Right atrium auricular region (tissue), 2 donors: ENCODE results near the gene ENTPD6. TPM values are rescaled to one million over a fixed set of nuclear protein-coding genes. Genes with fewer than 3 reads are reported as not detected.
"Not testable (repeated sequence)": the region's sequence is repeated elsewhere in the genome, so short reads cannot be mapped to it uniquely, and the experiment has no call there.

Source experiments
- DNase-seq: peaks from one replicate; pipeline ENCODE4 v3.0.0-alpha.2; 2019; ENCODE audit warnings: low spot score
- H3K27ac ChIP-seq, 2 donors: fragments of 200-600 bp; sonication (generic); 1 replicate in 1 of 2; 2 replicates in 1 of 2; pipeline ENCODE4 v1.5.1; 2016 to 2019
- H3K27me3 ChIP-seq, 2 donors: fragments of 200-600 bp; sonication (generic); one replicate each; pipeline versions ENCODE4 v1.5.1 to v1.6.0; 2017 to 2019
- H3K36me3 ChIP-seq: fragments of 200-600 bp; sonication (generic); one replicate; pipeline ENCODE4 v1.5.1; 2016
- H3K4me1 ChIP-seq, 2 donors: fragments of 200-600 bp; sonication (generic); one replicate each; pipeline versions ENCODE4 v1.5.1 to v1.6.0; 2017 to 2019
- H3K4me3 ChIP-seq, 2 donors: fragments of 200-600 bp; sonication (generic); 1 replicate in 1 of 2; 2 replicates in 1 of 2; pipeline ENCODE4 v1.5.1; 2017 to 2019; ENCODE audit warnings: mild to moderate bottlenecking in 1 of 2, moderate library complexity in 1 of 2
- H3K9me3 ChIP-seq, 2 donors: fragments of 200-600 bp; sonication (generic); one replicate each; pipeline ENCODE4 v1.5.1; 2019
- CTCF ChIP-seq, 2 donors: fragments of 200-600 bp; sonication (generic); IDR thresholded peaks; one replicate each; pipeline ENCODE4 v1.5.1; 2019; ENCODE audit warnings: antibody characterized with exemption in 2 of 2
- total RNA-seq, 2 donors: library from RNA; depleted of rRNA; stranded (reverse); fragments of >200 nt; gene quantifications; one replicate each; pipeline ENCODE4 v1.1.0, GENCODE V29; 2016

Gene ENTPD6
- total RNA-seq, 2 donors from 2014 or later, result 75.9 to 116 TPM

GRCh38 chr20:25237610-25238318 lies 42.3 kb downstream of the ENTPD6 start:
- peak; percentile 95 for DNase-seq
- H3K9me3 ChIP-seq, result no peaks in the 10 kb centered on the region
- peaks cover 0 to 37% of the 10 kb centered on the region in 2 donors for H3K4me1 ChIP-seq
- peak overlapping the region; percentile 70 to 78 for H3K27ac ChIP-seq
- no peaks in the 10 kb centered on the region for H3K36me3 ChIP-seq
- no peak for TF ChIP-seq CTCF (IDR thresholded peaks at IDR 0.05)
- no peak overlapping the region for H3K4me3 ChIP-seq
- H3K27me3 ChIP-seq, result no peaks in the 10 kb centered on the region

- H3K9me3 ChIP-seq, result no peaks in the 10 kb centered on the region
- no peak for TF ChIP-seq CTCF (IDR thresholded peaks at IDR 0.05)
- H3K27me3 ChIP-seq, result no peaks in the 10 kb centered on the region
- no peak for DNase-seq
- H3K36me3 ChIP-seq, result no peaks in the 10 kb centered on the region
- H3K4me3 ChIP-seq, result no peak overlapping the region
- H3K4me1 ChIP-seq, result peaks cover 0 to 30% of the 10 kb centered on the region in 2 donors
- H3K27ac ChIP-seq, result peak overlapping the region; percentile 70 to 78
These were observed 43.0 kb downstream of the ENTPD6 start for GRCh38 chr20:25238319-25239037.

GRCh38 chr20:25239387-25240370 lies 44.2 kb downstream of the ENTPD6 start:
- no peak overlapping the region for H3K27ac ChIP-seq
- no peaks in the 10 kb centered on the region for H3K27me3 ChIP-seq
- no peaks in the 10 kb centered on the region for H3K36me3 ChIP-seq
- no peaks in the 10 kb centered on the region for H3K9me3 ChIP-seq
- no peak overlapping the region for H3K4me3 ChIP-seq
- TF ChIP-seq CTCF (IDR thresholded peaks at IDR 0.05), result no peak
- DNase-seq, result no peak
- peaks cover 0 to 22% of the 10 kb centered on the region in 2 donors for H3K4me1 ChIP-seq

GRCh38 chr20:25240851-25241658 lies 45.5 kb downstream of the ENTPD6 start:
- H3K27me3 ChIP-seq, H3K4me3 ChIP-seq, DNase-seq, H3K27ac ChIP-seq, H3K9me3 ChIP-seq, H3K36me3 ChIP-seq: not testable (repeated sequence)
- H3K4me1 ChIP-seq, result peaks cover 0 to 22% of the 10 kb centered on the region in 2 donors

- DNase-seq, H3K36me3 ChIP-seq, H3K9me3 ChIP-seq, H3K27ac ChIP-seq, H3K4me3 ChIP-seq, H3K27me3 ChIP-seq: not testable (repeated sequence)
- peaks cover 0 to 28% of the 10 kb centered on the region in 2 donors for H3K4me1 ChIP-seq
These were observed 46.1 kb downstream of the ENTPD6 start for GRCh38 chr20:25241659-25241955.

- Histone ChIP-seq H3K27ac (no peak overlapping the region), H3K4me3 (no peak overlapping the region), H3K4me1 (peaks cover 0 to 29% of the 10 kb centered on the region in 2 donors), H3K36me3 (no peaks in the 10 kb centered on the region), H3K27me3 (no peaks in the 10 kb centered on the region), H3K9me3 (no peaks in the 10 kb centered on the region)
- no peak for DNase-seq
- no peak for TF ChIP-seq CTCF (IDR thresholded peaks at IDR 0.05)
These were observed 46.7 kb downstream of the ENTPD6 start for GRCh38 chr20:25242231-25242630.
